BJ (cell line): ENCODE data around the gene UNC119. TPM values are rescaled to one million over a fixed set of nuclear protein-coding genes. Genes with fewer than 3 reads are reported as not detected.

Experiments used
- CTCF ChIA-PET: fragments of 350-600 bp; formaldehyde crosslinking; extraction: SDS; loops from one replicate; lab custom pipeline; 2021; ENCODE audit warnings: antibody characterized with exemption, inconsistent platforms; lab: Yijun Ruan, JAX
- POLR2A ChIA-PET: fragments of 300-600 bp; sonication (Branson Sonifier 250); formaldehyde crosslinking; extraction: SDS; loops from one replicate; lab custom pipeline; 2021; ENCODE audit warnings: antibody characterized with exemption; lab: Charles Lee
- DNase-seq: peaks from one replicate; pipeline ENCODE4 v3.0.0-alpha.2; 2011; ENCODE audit warnings: low read depth
- H3K27me3 ChIP-seq: 2 replicates; pipeline ENCODE4 v1.6.0; 2011; ENCODE audit warnings: low read length; ENCODE audit not compliant: control insufficient read depth, insufficient read depth
- H3K36me3 ChIP-seq: 2 replicates; pipeline ENCODE4 v1.5.1; 2011; ENCODE audit warnings: low read length; ENCODE audit not compliant: control insufficient read depth, insufficient read depth
- H3K4me3 ChIP-seq: 2 replicates; pipeline ENCODE4 v1.5.1; 2011; ENCODE audit warnings: low read depth, mild to moderate bottlenecking, control low read depth, low read length
- CTCF ChIP-seq: IDR thresholded peaks from 2 replicates; pipeline ENCODE4 v1.5.1; 2011; ENCODE audit warnings: low read depth, mild to moderate bottlenecking, control low read depth, inconsistent platforms, low read length, moderate library complexity; ENCODE audit not compliant: insufficient read depth
- polyA plus RNA-seq: library from polyadenylated mRNA; depleted of rRNA; stranded (reverse); fragments of >200 nt; gene quantifications from 2 replicates; pipeline ENCODE4 v1.2.3, GENCODE V29; 2011

The UNC119 gene
- polyA plus RNA-seq, 1 experiment = 150 TPM

GRCh38 chr17:28575126-28575795 lies 22.8 kb upstream of the UNC119 start:
- ChIA-PET CTCF (interaction anchor here (1.0 to 1.8 kb wide), 3 partner anchors 22 to 37 kb away, joined by 3 to 7 read pairs (median 3); partner anchors contain the start of gene UNC119), POLR2A (no interaction called here)
- Histone ChIP-seq H3K4me3 (no peak overlapping the region), H3K36me3 (peaks cover 14% of the 10 kb centered on the region), H3K27me3 (no peaks in the 10 kb centered on the region)
- TF ChIP-seq CTCF = peak; percentile 19; the same call in 1 of the 2 replicates
- DNase-seq = no peak

- ChIA-PET POLR2A (no interaction called here), CTCF (interaction anchor here (1.0 kb wide), 1 partner anchor 38 kb away, joined by 3 read pairs; no protein-coding TSS in a partner anchor)
- H3K27me3 ChIP-seq = no peaks in the 10 kb centered on the region
Measured at GRCh38 chr17:28574526-28574925, 22.1 kb upstream of the UNC119 start.

GRCh38 chr17:28573966-28574480 lies 21.6 kb upstream of the UNC119 start:
- ChIA-PET POLR2A (no interaction called here), CTCF (no interaction called here)
- Histone ChIP-seq H3K27me3 (no peaks in the 10 kb centered on the region), H3K36me3 (peaks cover 10% of the 10 kb centered on the region), H3K4me3 (no peak overlapping the region)
- TF ChIP-seq CTCF = no peak
- no peak for DNase-seq

More at GRCh38 chr17:28574526-28574925, 22.1 kb upstream of the UNC119 start:
- Histone ChIP-seq H3K36me3 (peaks cover 10% of the 10 kb centered on the region), H3K4me3 (no peak overlapping the region)
- 0 out of 2 replicates have a peak, but pooled peaks have one; percentile 4 for TF ChIP-seq CTCF
- no peak for DNase-seq

GRCh38 chr17:28573521-28573920 lies 21.1 kb upstream of the UNC119 start:
- no peaks in the 10 kb centered on the region for H3K27me3 ChIP-seq
- no peak for TF ChIP-seq CTCF
- no peak overlapping the region for H3K4me3 ChIP-seq
- DNase-seq = no peak
- peaks cover 6% of the 10 kb centered on the region for H3K36me3 ChIP-seq
- ChIA-PET POLR2A (no interaction called here), CTCF (no interaction called here)

- no peaks in the 10 kb centered on the region for H3K27me3 ChIP-seq
- DNase-seq = no peak
- POLR2A ChIA-PET = no interaction called here
- TF ChIP-seq CTCF = no peak
- H3K36me3 ChIP-seq = peaks cover 5% of the 10 kb centered on the region
- CTCF ChIA-PET = no interaction called here
- H3K4me3 ChIP-seq = no peak overlapping the region
Measured at GRCh38 chr17:28573040-28573380, 20.6 kb upstream of the UNC119 start.
